ENCODE measurements around the gene CREB3.

CREB3 gene

GRCh38 chr9:35781066-35781465, 48.6 kb downstream of the CREB3 start:
- DNase-seq (ENCODE audit: low spot score): no peak

- no peak for DNase-seq (ENCODE audit: low spot score)
Observed at GRCh38 chr9:35783418-35783817, 51.0 kb downstream of the CREB3 start.

Data from D341Med (cell line).